B cell (primary cell): ENCODE results near the gene TCERG1L.

Source experiments
- CTCF ChIP-seq: fragments of 200-600 bp; IDR thresholded peaks from one replicate; pipeline ENCODE4 v1.8.0; 2022; ENCODE audit warnings: antibody characterized with exemption, mild to moderate bottlenecking
- EZH2 ChIP-seq: IDR thresholded peaks from 2 replicates; pipeline ENCODE4 v1.6.1; 2012; ENCODE audit warnings: borderline replicate concordance, low read depth, mild to moderate bottlenecking, moderate library complexity, low read length; ENCODE audit not compliant: insufficient read depth, poor library complexity, severe bottlenecking

GRCh38 chr10:131219955-131220489 lies 91.5 kb downstream of the TCERG1L start:
- TF ChIP-seq CTCF, result no peak
- TF ChIP-seq EZH2, result no peak
